Endothelial cell of umbilical vein (primary cell): ENCODE results near the gene C1RL. TPM values are rescaled to one million over a fixed set of nuclear protein-coding genes. Genes with fewer than 3 reads are reported as not detected.

ENCODE experiments used
- BruUV-seq: library from RNA; stranded (reverse); fragments of 400-500 nt; replicated peaks from 2 replicates; lab custom pipeline; 2021; lab: Mats Ljungman, UMichigan
- CTCF ChIA-PET: fragments of 300-600, 350-600 bp; sonication (Branson Sonifier 250); formaldehyde crosslinking; loops from one replicate; lab custom pipeline; 2021; ENCODE audit warnings: antibody characterized with exemption, inconsistent platforms; lab: Charles Lee
- POLR2A ChIA-PET: fragments of 300-600, 350-600 bp; sonication (Branson Sonifier 250); formaldehyde crosslinking; loops from one replicate; lab custom pipeline; 2021; ENCODE audit warnings: antibody characterized with exemption, inconsistent platforms; lab: Charles Lee
- DNase-seq: peaks from one replicate; pipeline ENCODE4 v3.0.0-alpha.2; 2011; ENCODE audit warnings: low read depth, low spot score
- FAIRE-seq: peaks from 2 replicates; lab custom pipeline; 2011; peaks lifted over from hg19 to GRCh38; lab: Jason Lieb, UNC
- H2AFZ ChIP-seq: 2 replicates; pipeline ENCODE4 v1.6.0; 2012; ENCODE audit warnings: low read depth, low read length, control low read depth, inconsistent platforms
- H3K27ac ChIP-seq: 2 replicates; pipeline ENCODE4 v1.5.1; 2011; ENCODE audit warnings: low read depth, mild to moderate bottlenecking, control low read depth, low read length, moderate library complexity; ENCODE audit not compliant: insufficient read depth
- H3K27me3 ChIP-seq, 2 experiments: 2 replicates each; pipeline versions ENCODE4 v1.6.0 to v1.6.1; 2011; ENCODE audit warnings: low read length in 2 of 2, mixed read lengths in 1 of 2; ENCODE audit not compliant: control insufficient read depth in 2 of 2, insufficient read depth in 2 of 2
- H3K36me3 ChIP-seq, 2 experiments: 2 replicates in 1 of 2; 3 replicates in 1 of 2; pipeline ENCODE4 v1.5.1; 2011; ENCODE audit warnings: low read length in 2 of 2, mild to moderate bottlenecking in 1 of 2, moderate library complexity in 1 of 2; ENCODE audit not compliant: control insufficient read depth in 2 of 2, insufficient read depth in 2 of 2; ENCODE audit errors: extremely low read depth in 1 of 2
- H3K4me1 ChIP-seq: 3 replicates; pipeline ENCODE4 v1.5.1; 2011; ENCODE audit warnings: mild to moderate bottlenecking, low read length; ENCODE audit not compliant: control insufficient read depth, insufficient read depth; ENCODE audit errors: extremely low read depth
- H3K4me2 ChIP-seq: 2 replicates; pipeline ENCODE4 v1.6.1; 2011; ENCODE audit warnings: low read length, control low read depth, mixed read lengths; ENCODE audit not compliant: insufficient read depth
- H3K4me3 ChIP-seq, 3 experiments: fragments of 200-600 bp in 1 of 3; sonication (generic), shearing (Covaris generic) in 1 of 3; replicated peaks in 1 of 3; 2 replicates each; pipeline ENCODE4 v1.5.1; 2011 to 2016; ENCODE audit warnings: control low read depth in 3 of 3, low read length in 3 of 3, mild to moderate bottlenecking in 2 of 3, inconsistent platforms in 1 of 3, low read depth in 1 of 3, moderate library complexity in 1 of 3; ENCODE audit not compliant: insufficient read depth in 1 of 3
- H3K79me2 ChIP-seq: 2 replicates; pipeline ENCODE4 v1.6.0; 2012; ENCODE audit warnings: low read length, inconsistent platforms; ENCODE audit not compliant: control insufficient read depth, insufficient read depth
- H3K9ac ChIP-seq: replicated peaks from 2 replicates; pipeline ENCODE3; 2011; ENCODE audit warnings: low read length, control low read depth; ENCODE audit not compliant: insufficient read depth; ENCODE audit errors: extremely low read depth
- H3K9me1 ChIP-seq: replicated peaks from 3 replicates; pipeline ENCODE4 v1.6.0; 2011; ENCODE audit warnings: mild to moderate bottlenecking, low read length; ENCODE audit not compliant: control insufficient read depth, insufficient read depth; ENCODE audit errors: extremely low read depth
- H3K9me3 ChIP-seq: replicated peaks from 2 replicates; pipeline ENCODE4 v1.5.1; 2012; ENCODE audit warnings: low read length, inconsistent platforms; ENCODE audit not compliant: control insufficient read depth, insufficient read depth
- H4K20me1 ChIP-seq: replicated peaks from 2 replicates; pipeline ENCODE3; 2011; ENCODE audit warnings: mild to moderate bottlenecking, low read length; ENCODE audit not compliant: control insufficient read depth, insufficient read depth; ENCODE audit errors: extremely low read depth
- EZH2 ChIP-seq: IDR thresholded peaks from 2 replicates; pipeline ENCODE4 v1.6.1; 2012; ENCODE audit warnings: borderline replicate concordance, low read depth, mild to moderate bottlenecking, moderate library complexity, low read length, inconsistent platforms; ENCODE audit not compliant: severe bottlenecking
- FOS ChIP-seq: IDR thresholded peaks from 2 replicates; pipeline ENCODE4 v1.6.1; 2011; ENCODE audit warnings: mild to moderate bottlenecking, low read length, moderate library complexity, borderline replicate concordance; ENCODE audit not compliant: insufficient read depth
- GATA2 ChIP-seq: IDR thresholded peaks from 2 replicates; pipeline ENCODE4 v1.7.0; 2011; ENCODE audit warnings: low read depth, mild to moderate bottlenecking, moderate library complexity, mixed read lengths, low read length; ENCODE audit not compliant: insufficient read length, insufficient read depth
- JUN ChIP-seq: IDR thresholded peaks from 2 replicates; pipeline ENCODE4 v1.6.1; 2011; ENCODE audit warnings: borderline replicate concordance, low read depth; ENCODE audit not compliant: insufficient read length, insufficient read depth
- MYC ChIP-seq: IDR thresholded peaks from one replicate; pipeline ENCODE4 v1.6.1; 2011; ENCODE audit warnings: mild to moderate bottlenecking, low read depth, low read length
- POLR2A ChIP-seq: IDR thresholded peaks from 2 replicates; pipeline ENCODE4 v1.6.1; 2012; ENCODE audit warnings: low read depth, mild to moderate bottlenecking, control low read depth, low read length
- POLR2AphosphoS5 ChIP-seq: IDR thresholded peaks from 2 replicates; pipeline ENCODE4 v1.6.1; 2012; ENCODE audit warnings: low read depth, mild to moderate bottlenecking, control low read depth, low read length, moderate library complexity; ENCODE audit not compliant: insufficient read depth
- dilution Hi-C: fragments of 300-500 bp; cut with MboI; formaldehyde crosslinking; loops from one replicate; pipeline ENCODE4 v1.15.0; 2019; ENCODE audit warnings: low sequenced_read_pairs; ENCODE audit not compliant: extremely low pct_ligation_motif_present
- intact Hi-C: fragments of 100-400 bp; cut with micrococcal nuclease; formaldehyde crosslinking; loops from one replicate; pipeline ENCODE4 v1.10.0; 2022
- polyA plus RNA-seq, 4 experiments: library from polyadenylated mRNA; depleted of rRNA in 3 of 4; stranded (reverse) in 3 of 4; unstranded in 1 of 4; fragments of >200 nt; gene quantifications; 2 replicates each; pipeline versions ENCODE4 v1.2.1 to v1.2.3, GENCODE V29; 2011 to 2012; ENCODE audit warnings: missing spikeins in 1 of 4
- total RNA-seq: library from RNA; stranded (reverse); gene quantifications from 2 replicates; pipeline ENCODE4 v1.2.3, GENCODE V29; 2021
- TF ChIP-seq, protein P1 (sequence below): IDR thresholded peaks from 2 replicates; pipeline ENCODE4 v1.6.1; 2011; ENCODE audit not compliant: insufficient read depth, insufficient read length
- TF ChIP-seq, protein P2 (sequence below), 2 donors: IDR thresholded peaks; 1 replicate in 1 of 2; 2 replicates in 1 of 2; pipeline ENCODE4 v1.5.1; 2011; ENCODE audit warnings: low read length in 2 of 2, mild to moderate bottlenecking in 2 of 2, moderate library complexity in 2 of 2, control low read depth in 1 of 2, inconsistent platforms in 1 of 2, low read depth in 1 of 2; ENCODE audit not compliant: insufficient read depth in 1 of 2; ENCODE audit errors: extremely low read depth in 1 of 2

C1RL gene
- total and polyA plus RNA-seq, 2 donors (not counting 3 experiments of a cell fraction or from before 2014, with no cell fraction given): 20.9 to 25.0 TPM

GRCh38 chr12:7066596-7066995 lies 42.4 kb downstream of the C1RL start:
- peaks cover 11 to 30% of the 10 kb centered on the region in 2 experiments for H3K27me3 ChIP-seq
- no TSS peak for BruUV-seq
- H3K4me2 ChIP-seq: no peak overlapping the region
- H3K79me2 ChIP-seq: no peaks in the 10 kb centered on the region
- no peak overlapping the region for H3K4me3 ChIP-seq
- ChIA-PET POLR2A (no interaction called here), CTCF (no interaction called here)
- TF ChIP-seq, protein P1, sequence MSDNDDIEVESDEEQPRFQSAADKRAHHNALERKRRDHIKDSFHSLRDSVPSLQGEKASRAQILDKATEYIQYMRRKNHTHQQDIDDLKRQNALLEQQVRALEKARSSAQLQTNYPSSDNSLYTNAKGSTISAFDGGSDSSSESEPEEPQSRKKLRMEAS: no peak
- TF ChIP-seq JUN (no peak), EZH2 (no peak), POLR2AphosphoS5 (no peak), POLR2A (no peak), GATA2 (no peak), FOS (no peak), MYC (no peak)
- TF ChIP-seq, protein P2, sequence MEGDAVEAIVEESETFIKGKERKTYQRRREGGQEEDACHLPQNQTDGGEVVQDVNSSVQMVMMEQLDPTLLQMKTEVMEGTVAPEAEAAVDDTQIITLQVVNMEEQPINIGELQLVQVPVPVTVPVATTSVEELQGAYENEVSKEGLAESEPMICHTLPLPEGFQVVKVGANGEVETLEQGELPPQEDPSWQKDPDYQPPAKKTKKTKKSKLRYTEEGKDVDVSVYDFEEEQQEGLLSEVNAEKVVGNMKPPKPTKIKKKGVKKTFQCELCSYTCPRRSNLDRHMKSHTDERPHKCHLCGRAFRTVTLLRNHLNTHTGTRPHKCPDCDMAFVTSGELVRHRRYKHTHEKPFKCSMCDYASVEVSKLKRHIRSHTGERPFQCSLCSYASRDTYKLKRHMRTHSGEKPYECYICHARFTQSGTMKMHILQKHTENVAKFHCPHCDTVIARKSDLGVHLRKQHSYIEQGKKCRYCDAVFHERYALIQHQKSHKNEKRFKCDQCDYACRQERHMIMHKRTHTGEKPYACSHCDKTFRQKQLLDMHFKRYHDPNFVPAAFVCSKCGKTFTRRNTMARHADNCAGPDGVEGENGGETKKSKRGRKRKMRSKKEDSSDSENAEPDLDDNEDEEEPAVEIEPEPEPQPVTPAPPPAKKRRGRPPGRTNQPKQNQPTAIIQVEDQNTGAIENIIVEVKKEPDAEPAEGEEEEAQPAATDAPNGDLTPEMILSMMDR (IDR thresholded peaks at IDR 0.05; ENCODE audit: extremely low read depth in 1 of 2, insufficient read depth in 1 of 2, low read depth in 1 of 2, low read length in 2 of 2): no peak
- no peaks in the 10 kb centered on the region for H3K9me1 ChIP-seq
- dilution Hi-C loops: no loop called here
- no peaks in the 10 kb centered on the region for H3K9me3 ChIP-seq
- no peak for DNase-seq
- no peaks in the 10 kb centered on the region for H4K20me1 ChIP-seq
- H3K36me3 ChIP-seq: no peaks in the 10 kb centered on the region
- H3K4me1 ChIP-seq: no peaks in the 10 kb centered on the region
- FAIRE-seq: no peak
- no peak overlapping the region for H3K9ac ChIP-seq
- no peak overlapping the region for H3K27ac ChIP-seq
- intact Hi-C loops: no loop called here
- no peak overlapping the region for H2AFZ ChIP-seq
